Measurements from ENCODE around the gene ST3GAL5.

The ST3GAL5 gene

GRCh38 chr2:85843543-85843942, 45.2 kb downstream of the ST3GAL5 start:
- ChIA-PET CTCF (interaction anchor here (0.9 to 3.4 kb wide), 3 partner anchors 8 to 236 kb away, joined by 3 to 19 read pairs (median 5); no protein-coding TSS in a partner anchor), POLR2A (no interaction called here)
- peak; percentile 16 for TF ChIP-seq CTCF (IDR thresholded peaks at IDR 0.05; ENCODE audit: control extremely low read depth, extremely low read depth, low read depth, missing control alignments)
- DNase-seq (ENCODE audit: extremely low spot score), result no peak

GRCh38 chr2:85840091-85840490, 48.7 kb downstream of the ST3GAL5 start:
- POLR2A ChIA-PET, result no interaction called here
- TF ChIP-seq CTCF (IDR thresholded peaks at IDR 0.05; ENCODE audit: control extremely low read depth, extremely low read depth, low read depth, missing control alignments), result no peak
- DNase-seq (ENCODE audit: extremely low spot score), result no peak
- CTCF ChIA-PET, result interaction anchor here (0.6 to 2.4 kb wide), 5 partner anchors 9 to 240 kb away, joined by 3 to 7 read pairs (median 4); no protein-coding TSS in a partner anchor

DNA sequence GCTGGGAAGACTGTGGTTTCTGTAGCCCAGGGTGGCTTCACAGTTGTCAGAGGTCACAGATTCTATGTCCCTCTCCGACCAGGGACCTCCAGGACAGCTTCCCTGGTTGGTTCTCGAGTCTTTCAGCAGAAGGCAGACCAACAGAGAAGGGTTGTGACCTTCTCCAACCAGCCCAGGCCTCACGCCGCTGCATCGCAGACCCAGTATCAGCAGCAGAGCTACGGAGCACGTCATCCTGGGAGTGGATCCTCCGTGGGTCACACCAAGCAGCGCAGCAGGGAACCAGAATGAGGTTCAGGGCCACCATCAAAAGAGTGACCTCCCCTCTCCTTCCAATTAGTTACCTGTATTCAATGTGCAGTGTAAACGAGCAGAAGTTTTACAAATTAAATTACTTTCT, 49.3 kb downstream of the ST3GAL5 start:
- CTCF ChIA-PET, result interaction anchor here (0.6 to 2.4 kb wide), 6 partner anchors 9 to 241 kb away, joined by 3 to 7 read pairs (median 4); no protein-coding TSS in a partner anchor

DNA sequence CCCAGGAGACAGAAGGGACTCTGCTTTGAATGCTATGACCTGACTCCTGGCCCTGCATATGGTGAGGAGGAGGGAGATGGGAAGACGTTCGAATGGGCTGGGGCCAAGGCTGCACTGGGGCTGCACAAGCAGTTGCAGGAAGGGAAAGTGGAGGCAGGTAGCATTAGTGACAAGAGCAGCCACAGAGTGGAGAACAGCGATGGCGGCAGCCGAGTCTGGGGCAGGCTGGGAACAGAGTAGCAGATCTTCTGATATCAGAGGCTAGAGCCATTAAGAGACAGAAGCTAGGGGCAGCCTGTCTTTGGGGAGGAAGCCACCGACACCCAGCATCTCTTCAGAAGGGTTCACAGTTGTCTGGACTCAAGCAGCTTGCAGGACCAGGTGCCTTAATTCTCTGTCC, 50.1 kb downstream of the ST3GAL5 start:
- TF ChIP-seq CTCF (IDR thresholded peaks at IDR 0.05; ENCODE audit: control extremely low read depth, extremely low read depth, low read depth, missing control alignments), result no peak
- ChIA-PET POLR2A (interaction anchor here (0.6 kb wide), 1 partner anchor 277 kb away, joined by 3 read pairs; no protein-coding TSS in a partner anchor), CTCF (interaction anchor here (0.7 to 2.4 kb wide), 7 partner anchors 10 to 242 kb away, joined by 3 to 11 read pairs (median 4); no protein-coding TSS in a partner anchor)
- DNase-seq (ENCODE audit: extremely low spot score), result no peak

More for the DNA sequence above, 49.3 kb downstream of the ST3GAL5 start:
- no peak for TF ChIP-seq CTCF (IDR thresholded peaks at IDR 0.05; ENCODE audit: control extremely low read depth, extremely low read depth, low read depth, missing control alignments)
- POLR2A ChIA-PET, result no interaction called here
- DNase-seq (ENCODE audit: extremely low spot score), result no peak

GRCh38 chr2:85838181-85838580, 50.6 kb downstream of the ST3GAL5 start:
- ChIA-PET CTCF (interaction anchor here (0.7 to 2.4 kb wide), 10 partner anchors 9 to 242 kb away, joined by 3 to 11 read pairs (median 4); no protein-coding TSS in a partner anchor), POLR2A (interaction anchor here (0.6 kb wide), 1 partner anchor 278 kb away, joined by 3 read pairs; no protein-coding TSS in a partner anchor)
- TF ChIP-seq CTCF (IDR thresholded peaks at IDR 0.05; ENCODE audit: control extremely low read depth, extremely low read depth, low read depth, missing control alignments), result no peak
- no peak for DNase-seq (ENCODE audit: extremely low spot score)

GRCh38 chr2:85834466-85834865, 54.3 kb downstream of the ST3GAL5 start:
- ChIA-PET CTCF (interaction anchor here (0.6 to 16.8 kb wide), 2 partner anchors 174 to 244 kb away, joined by 3 to 436 read pairs; no protein-coding TSS in a partner anchor), POLR2A (no interaction called here)
- TF ChIP-seq CTCF (IDR thresholded peaks at IDR 0.05; ENCODE audit: control extremely low read depth, extremely low read depth, low read depth, missing control alignments), result no peak
- DNase-seq (ENCODE audit: extremely low spot score), result no peak
